Measurements from ENCODE around the gene FNBP1L. TPM values are rescaled to one million over a fixed set of nuclear protein-coding genes. Genes with fewer than 3 reads are reported as not detected.

FNBP1L gene
- total and polyA plus RNA-seq, 9 of the 15 experiments (the other 6 are each of a cell fraction or from before 2014, with no cell fraction given) = 1.4 to 6.9 (median 5.9) TPM

- TF ChIP-seq ZFP91 (CRISPR knock-in tag; IDR thresholded peaks at IDR 0.05) = no peak
- TF ChIP-seq TCF3 (CRISPR knock-in tag; IDR thresholded peaks at IDR 0.05) = peak; percentile 44
- TF ChIP-seq FUS (optimal IDR thresholded peaks at IDR 0.05; ENCODE audit: low read depth, low read length) = no peak
- no peak for TF ChIP-seq SMAD1 (IDR thresholded peaks at IDR 0.05; ENCODE audit: low read depth, low read length, partially characterized antibody)
- TF ChIP-seq ATF4 (CRISPR knock-in tag; IDR thresholded peaks at IDR 0.05) = no peak
- no peak for TF ChIP-seq CTCF (IDR thresholded peaks at IDR 0.05 in 2 of 3, conservative IDR thresholded peaks at IDR 0.05 in 1 of 3; ENCODE audit: insufficient read depth in 2 of 3, low read depth in 1 of 3, low read length in 3 of 3)
- TF ChIP-seq ZSCAN29 (IDR thresholded peaks at IDR 0.05) = no peak
- 0 out of 2 replicates have a peak, but pooled peaks have one; percentile 35 for TF ChIP-seq SMARCA4 (IDR thresholded peaks at IDR 0.05)
Measured at GRCh38 chr1:93501399-93501798, 53.5 kb downstream of the FNBP1L start (continued).
